ENCODE data around the gene ZNF599.
A peak's percentile ranks its signal among the peaks of the same experiment; 100 is the strongest.

The ZNF599 gene

GRCh38 chr19:34757441-34757840 lies 15.6 kb downstream of the ZNF599 start:
- ChIA-PET POLR2A (no interaction called here), CTCF (no interaction called here)
- TF ChIP-seq CTCF (IDR thresholded peaks at IDR 0.05; ENCODE audit: control extremely low read depth, extremely low read depth, low read depth, missing control alignments) = no peak
- no peak for DNase-seq (ENCODE audit: extremely low spot score)

GRCh38 chr19:34744896-34745690 lies 27.9 kb downstream of the ZNF599 start:
- DNase-seq (ENCODE audit: extremely low spot score) = no peak
- ChIA-PET CTCF (no interaction called here), POLR2A (no interaction called here)
- TF ChIP-seq CTCF (IDR thresholded peaks at IDR 0.05; ENCODE audit: control extremely low read depth, extremely low read depth, low read depth, missing control alignments) = no peak

- no peak for TF ChIP-seq CTCF (IDR thresholded peaks at IDR 0.05; ENCODE audit: control extremely low read depth, extremely low read depth, low read depth, missing control alignments)
- DNase-seq (ENCODE audit: extremely low spot score) = no peak
- ChIA-PET POLR2A (no interaction called here), CTCF (no interaction called here)
Observed at GRCh38 chr19:34734537-34735103, 38.4 kb downstream of the ZNF599 start.

GRCh38 chr19:34733746-34734536 lies 39.1 kb downstream of the ZNF599 start, which contains the start of gene ZNF181:
TSS of gene ZNF181 (plus strand) at chr19:34734243. CDS start at chr19:34735038, 795 bp downstream.
- peak; percentile 87 for DNase-seq (ENCODE audit: extremely low spot score)
- POLR2A ChIA-PET = no interaction called here
- CTCF ChIA-PET = interaction anchor here (2.0 kb wide), 1 partner anchor 37 kb away, joined by 6 read pairs; no protein-coding TSS in a partner anchor
- TF ChIP-seq CTCF (IDR thresholded peaks at IDR 0.05; ENCODE audit: control extremely low read depth, extremely low read depth, low read depth, missing control alignments) = no peak

- ChIA-PET CTCF (interaction anchor here (1.3 to 2.0 kb wide), 2 partner anchors 15 to 38 kb away, joined by 3 to 6 read pairs; no protein-coding TSS in a partner anchor), POLR2A (no interaction called here)
- DNase-seq (ENCODE audit: extremely low spot score) = peak; percentile 43
- TF ChIP-seq CTCF (IDR thresholded peaks at IDR 0.05; ENCODE audit: control extremely low read depth, extremely low read depth, low read depth, missing control alignments) = no peak
Observed at GRCh38 chr19:34733266-34733745, 39.7 kb downstream of the ZNF599 start.

- ChIA-PET CTCF (interaction anchor here (1.3 to 2.0 kb wide), 2 partner anchors 14 to 38 kb away, joined by 3 to 6 read pairs; no protein-coding TSS in a partner anchor), POLR2A (no interaction called here)
- TF ChIP-seq CTCF (IDR thresholded peaks at IDR 0.05; ENCODE audit: control extremely low read depth, extremely low read depth, low read depth, missing control alignments) = no peak
- DNase-seq (ENCODE audit: extremely low spot score) = peak; percentile 35
Observed at GRCh38 chr19:34732612-34733211, 40.3 kb downstream of the ZNF599 start.
